Panc1 (cell line): Measurements from ENCODE around the gene ADGRL3. TPM values are rescaled to one million over a fixed set of nuclear protein-coding genes. Genes with fewer than 3 reads are reported as not detected.
A peak's percentile ranks its signal among the peaks of the same experiment; 100 is the strongest.

Source experiments
- ATAC-seq: fragments of 200-7000 bp; cut with Tn5 transposase; 2 replicates; pipeline ENCODE4 v1.9.1; 2020; ENCODE audit warnings: mild to moderate bottlenecking, moderate library complexity
- BruUV-seq: library from RNA; stranded (reverse); fragments of 400-500 nt; replicated peaks from 2 replicates; lab custom pipeline; 2021; lab: Mats Ljungman, UMichigan
- CTCF ChIA-PET: fragments of 300-600 bp; sonication (Branson Sonifier 250); formaldehyde crosslinking; loops from one replicate; lab custom pipeline; 2022; ENCODE audit warnings: antibody characterized with exemption; lab: Charles Lee
- POLR2A ChIA-PET: fragments of 300-600 bp; sonication (Branson Sonifier 250); formaldehyde crosslinking; loops from one replicate; lab custom pipeline; 2022; ENCODE audit warnings: antibody characterized with exemption; lab: Charles Lee
- DNase-seq: peaks from one replicate; pipeline ENCODE4 v3.0.0-alpha.2; 2010; ENCODE audit warnings: low read depth, low spot score
- H3K27ac ChIP-seq: 2 replicates; pipeline ENCODE4 v1.5.1; 2011; ENCODE audit warnings: mild to moderate bottlenecking, low read length, inconsistent platforms
- H3K27me3 ChIP-seq: fragments of 200-500 bp; sonication (Bioruptor generic); 2 replicates; pipeline ENCODE4 v1.6.0; 2014; ENCODE audit warnings: low read length, inconsistent platforms; ENCODE audit not compliant: control insufficient read depth, insufficient read depth
- H3K36me3 ChIP-seq: fragments of 200-500 bp; sonication (Bioruptor generic); 2 replicates; pipeline ENCODE4 v1.5.1; 2014; ENCODE audit warnings: inconsistent platforms, mild to moderate bottlenecking, low read length, moderate library complexity; ENCODE audit not compliant: control insufficient read depth, insufficient read depth
- H3K4me1 ChIP-seq: 2 replicates; pipeline ENCODE4 v1.5.1; 2011; ENCODE audit warnings: inconsistent platforms, mild to moderate bottlenecking, low read length, moderate library complexity; ENCODE audit not compliant: control insufficient read depth, insufficient read depth
- H3K4me3 ChIP-seq, 2 experiments: 2 replicates each; pipeline ENCODE4 v1.5.1; 2011 to 2012; ENCODE audit warnings: low read depth in 2 of 2, low read length in 2 of 2, mild to moderate bottlenecking in 2 of 2, inconsistent platforms in 1 of 2, moderate library complexity in 1 of 2
- H3K9me3 ChIP-seq: fragments of 200-500 bp; sonication (Bioruptor generic); 2 replicates; pipeline ENCODE4 v1.5.1; 2014; ENCODE audit warnings: low read depth, mild to moderate bottlenecking, inconsistent platforms, low read length, moderate library complexity; ENCODE audit not compliant: control insufficient read depth, insufficient read depth
- CTCF ChIP-seq: fragments of 450-650 bp; IDR thresholded peaks from 2 replicates; pipeline ENCODE4 v1.5.1; 2017; ENCODE audit warnings: mild to moderate bottlenecking
- POLR2AphosphoS5 ChIP-seq: IDR thresholded peaks from 2 replicates; pipeline ENCODE4 v1.6.1; 2012; ENCODE audit warnings: mild to moderate bottlenecking, low read depth, low read length, moderate library complexity
- REST ChIP-seq, 2 experiments: IDR thresholded peaks; 2 replicates each; pipeline ENCODE4 v1.6.1; 2011 to 2012; ENCODE audit warnings: low read depth in 2 of 2, control low read depth in 1 of 2, low read length in 1 of 2, mild to moderate bottlenecking in 1 of 2, moderate library complexity in 1 of 2; ENCODE audit not compliant: insufficient read depth in 1 of 2
- SIN3A ChIP-seq: IDR thresholded peaks from 2 replicates; pipeline ENCODE4 v1.6.1; 2012; ENCODE audit warnings: low read depth, mild to moderate bottlenecking, low read length, moderate library complexity, borderline replicate concordance; ENCODE audit not compliant: insufficient read depth
- TCF7L2 ChIP-seq: IDR thresholded peaks from 2 replicates; pipeline ENCODE4 v1.6.1; 2011; ENCODE audit warnings: mild to moderate bottlenecking, low read depth, low read length, inconsistent platforms
- in situ Hi-C: cut with HindIII; loops from 2 replicates; pipeline ENCODE4 v1.10.0; 2016; ENCODE audit warnings: low sequenced_read_pairs, low pct_unique_long_range_greater_than_20kb
- intact Hi-C: fragments of 100-400 bp; cut with micrococcal nuclease; formaldehyde crosslinking; loops from one replicate; pipeline ENCODE4 v1.10.0; 2022; ENCODE audit not compliant: unreplicated experiment
- total RNA-seq: library from RNA; stranded (reverse); gene quantifications from one replicate; pipeline ENCODE4 v1.2.1, GENCODE V29; 2021; ENCODE audit not compliant: unreplicated experiment

Gene ADGRL3
- total RNA-seq, 1 experiment from 2014 or later = 0.23 TPM

- no peak for ATAC-seq
- no TSS peak for BruUV-seq
- DNase-seq = no peak
- intact Hi-C loops (no loop called here), in situ Hi-C loops (no loop called here)
- H3K36me3 ChIP-seq = no peaks in the 10 kb centered on the region
- no peak overlapping the region for H3K27ac ChIP-seq
- no peak for TF ChIP-seq SIN3A
- no peak for TF ChIP-seq CTCF
- TF ChIP-seq REST (IDR thresholded peaks at IDR 0.05; ENCODE audit: insufficient read depth in 1 of 2, low read depth in 2 of 2, low read length in 1 of 2) = no peak
- TF ChIP-seq TCF7L2 = no peak
- TF ChIP-seq POLR2AphosphoS5 = no peak
- no peaks in the 10 kb centered on the region for H3K4me1 ChIP-seq
- ChIA-PET POLR2A (no interaction called here), CTCF (no interaction called here)
- H3K4me3 ChIP-seq = no peak overlapping the region
- H3K9me3 ChIP-seq = no peaks in the 10 kb centered on the region
- H3K27me3 ChIP-seq = peaks cover 10% of the 10 kb centered on the region
Observed at GRCh38 chr4:61198686-61199085, 1.4 kb upstream of the ADGRL3 start.

DNA sequence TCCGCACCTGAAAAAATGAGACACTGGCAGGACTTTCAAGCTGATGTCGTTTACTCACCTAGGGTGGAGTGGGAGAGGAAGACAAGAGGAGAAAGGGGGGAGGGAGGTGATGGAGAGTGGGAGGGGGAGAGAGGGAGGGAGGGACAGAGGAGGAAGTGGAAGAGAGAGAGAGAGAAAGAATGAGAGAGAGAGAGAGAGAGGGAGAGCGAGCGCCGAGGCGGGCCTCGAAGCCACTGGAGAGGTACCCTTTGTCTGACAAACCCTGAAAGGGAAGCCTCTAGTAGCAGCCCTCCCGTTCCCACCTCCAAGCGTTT is 296 bp upstream of the ADGRL3 start:
- CTCF ChIA-PET = no interaction called here

More for the DNA sequence above, 296 bp upstream of the ADGRL3 start:
- no peak for TF ChIP-seq POLR2AphosphoS5
- no peak for TF ChIP-seq CTCF
- TF ChIP-seq TCF7L2 = no peak
- TF ChIP-seq SIN3A = no peak
- no peak for TF ChIP-seq REST (IDR thresholded peaks at IDR 0.05; ENCODE audit: insufficient read depth in 1 of 2, low read depth in 2 of 2, low read length in 1 of 2)
- H3K9me3 ChIP-seq = no peaks in the 10 kb centered on the region
- H3K4me1 ChIP-seq = no peaks in the 10 kb centered on the region
- DNase-seq (no peak), ATAC-seq (0 out of 2 replicates have a peak, but pooled peaks have one; percentile 31)
- no peaks in the 10 kb centered on the region for H3K36me3 ChIP-seq
- BruUV-seq = no TSS peak
- no peak overlapping the region for H3K27ac ChIP-seq
- in situ Hi-C loops = no loop called here
- peaks cover 10% of the 10 kb centered on the region for H3K27me3 ChIP-seq
- H3K4me3 ChIP-seq = peak overlapping the region; percentile 13 to 34; a peak in 3 of 4 replicates
- intact Hi-C loops = no loop called here
- POLR2A ChIA-PET = no interaction called here
